Measurements from ENCODE around the gene RBM28.

Gene RBM28

GRCh38 chr7:128311013-128311412, 32.7 kb downstream of the RBM28 start:
- H3K27me3 ChIP-seq, result no peaks in the 10 kb centered on the region
- peaks cover 80 to 100% (median 99%) of the 10 kb centered on the region in 3 donors for H3K36me3 ChIP-seq
- no peak overlapping the region for H3K27ac ChIP-seq
- intact Hi-C loops (cut with DNase I; ENCODE audit: low total_unique reads), result no loop called here
- no peak overlapping the region for H3K4me3 ChIP-seq
- no peak for TF ChIP-seq CTCF (IDR thresholded peaks at IDR 0.05)
- H3K9me3 ChIP-seq, result no peaks in the 10 kb centered on the region
- no peak for DNase-seq
- H3K4me1 ChIP-seq, result no peaks in the 10 kb centered on the region

DNA sequence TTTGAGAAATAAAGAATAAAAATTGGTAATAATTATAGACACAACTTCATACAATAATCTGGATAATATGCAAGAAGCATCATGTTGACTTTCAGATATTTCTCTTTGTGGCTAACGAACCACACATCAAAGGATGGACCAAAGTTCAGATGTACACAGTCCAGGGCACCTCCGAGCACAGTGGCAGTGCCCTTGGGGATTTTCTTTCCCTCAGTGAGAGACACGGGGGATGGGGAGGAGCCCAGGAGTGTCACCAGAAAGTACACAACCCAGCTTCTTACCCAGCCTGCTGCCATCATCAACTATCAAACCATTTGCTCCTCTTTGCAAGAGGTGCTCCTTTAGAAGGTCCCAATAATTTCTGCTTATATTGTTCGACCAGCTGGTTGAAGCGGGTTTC, 33.2 kb downstream of the RBM28 start:
- peaks cover 75 to 100% (median 99%) of the 10 kb centered on the region in 3 donors for H3K36me3 ChIP-seq
- no peaks in the 10 kb centered on the region for H3K27me3 ChIP-seq
- no peaks in the 10 kb centered on the region for H3K4me1 ChIP-seq
- H3K27ac ChIP-seq, result no peak overlapping the region
- intact Hi-C loops (cut with DNase I; ENCODE audit: low total_unique reads), result no loop called here
- H3K9me3 ChIP-seq, result no peaks in the 10 kb centered on the region
- no peak for DNase-seq
- no peak for TF ChIP-seq CTCF (IDR thresholded peaks at IDR 0.05)
- no peak overlapping the region for H3K4me3 ChIP-seq

DNA sequence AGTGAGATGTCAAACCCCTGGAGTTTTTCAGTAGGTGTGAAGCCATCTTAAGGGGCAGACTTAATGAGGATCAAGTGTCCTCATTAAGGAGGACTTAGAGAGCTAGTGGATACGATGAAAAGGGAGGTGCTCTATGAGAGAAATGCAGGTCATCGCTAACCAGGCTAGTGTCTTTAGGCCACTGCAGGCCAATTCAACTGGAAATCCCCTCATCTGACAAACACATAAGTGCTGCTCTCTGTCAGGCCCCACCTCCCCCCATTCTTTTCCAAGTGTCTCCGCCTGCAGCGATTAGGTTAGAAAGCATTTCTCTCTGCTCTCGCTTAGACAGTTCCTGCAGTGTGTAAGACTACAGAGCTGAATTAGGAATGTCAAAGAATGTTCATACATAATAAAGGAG, 33.7 kb downstream of the RBM28 start:
- Histone ChIP-seq H3K27me3 (no peaks in the 10 kb centered on the region), H3K27ac (no peak overlapping the region), H3K4me3 (no peak overlapping the region), H3K4me1 (no peaks in the 10 kb centered on the region), H3K9me3 (no peaks in the 10 kb centered on the region), H3K36me3 (peaks cover 72 to 100% (median 96%) of the 10 kb centered on the region in 3 donors)
- intact Hi-C loops (cut with DNase I; ENCODE audit: low total_unique reads), result no loop called here
- no peak for DNase-seq
- TF ChIP-seq CTCF (IDR thresholded peaks at IDR 0.05), result no peak

- peaks cover 64 to 100% (median 91%) of the 10 kb centered on the region in 3 donors for H3K36me3 ChIP-seq
Measured at GRCh38 chr7:128309124-128309523, 34.6 kb downstream of the RBM28 start.

DNA sequence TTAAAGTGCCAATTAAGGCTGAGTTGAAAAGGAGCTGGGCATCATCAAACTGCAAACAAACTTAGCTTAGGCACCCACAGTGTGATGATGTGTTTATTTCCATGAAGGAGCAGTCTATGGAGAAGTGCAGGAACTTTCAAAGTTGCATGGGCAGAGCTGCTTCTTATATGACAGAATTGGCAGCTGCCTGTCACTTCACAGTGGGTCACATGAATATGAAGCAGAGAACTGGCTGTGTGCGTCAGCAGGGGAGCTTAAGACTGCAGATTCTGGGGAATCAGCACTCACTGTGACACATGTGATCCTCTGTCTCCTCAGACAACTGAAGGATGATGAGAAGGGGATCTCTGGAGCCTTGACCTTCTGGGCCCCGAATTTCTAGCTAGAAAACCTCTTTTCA, 36.6 kb downstream of the RBM28 start:
- TF ChIP-seq CTCF (IDR thresholded peaks at IDR 0.05), result no peak
- no peak overlapping the region for H3K27ac ChIP-seq
- no peaks in the 10 kb centered on the region for H3K9me3 ChIP-seq
- no peaks in the 10 kb centered on the region for H3K27me3 ChIP-seq
- intact Hi-C loops (cut with DNase I; ENCODE audit: low total_unique reads), result no loop called here
- no peak for DNase-seq
- no peak overlapping the region for H3K4me3 ChIP-seq
- no peaks in the 10 kb centered on the region for H3K4me1 ChIP-seq
- peaks cover 44 to 93% (median 75%) of the 10 kb centered on the region in 3 donors for H3K36me3 ChIP-seq

More at GRCh38 chr7:128309124-128309523, 34.6 kb downstream of the RBM28 start:
- H3K27ac ChIP-seq, result no peak overlapping the region
- no peak for TF ChIP-seq CTCF (IDR thresholded peaks at IDR 0.05)
- intact Hi-C loops (cut with DNase I; ENCODE audit: low total_unique reads), result no loop called here
- H3K4me3 ChIP-seq, result no peak overlapping the region
- no peaks in the 10 kb centered on the region for H3K27me3 ChIP-seq
- DNase-seq, result no peak
- no peaks in the 10 kb centered on the region for H3K9me3 ChIP-seq
- no peaks in the 10 kb centered on the region for H3K4me1 ChIP-seq

GRCh38 chr7:128304212-128304611, 39.5 kb downstream of the RBM28 start:
- TF ChIP-seq CTCF (IDR thresholded peaks at IDR 0.05), result no peak
- intact Hi-C loops (cut with DNase I; ENCODE audit: low total_unique reads), result no loop called here
- Histone ChIP-seq H3K36me3 (peaks cover 15 to 72% (median 46%) of the 10 kb centered on the region in 3 donors), H3K27ac (no peak overlapping the region), H3K9me3 (no peaks in the 10 kb centered on the region), H3K27me3 (no peaks in the 10 kb centered on the region), H3K4me3 (no peak overlapping the region), H3K4me1 (no peaks in the 10 kb centered on the region)
- no peak for DNase-seq
